ENCODE data around the gene RAPGEFL1. TPM values are rescaled to one million over a fixed set of nuclear protein-coding genes. Genes with fewer than 3 reads are reported as not detected.

RAPGEFL1 gene
- total and polyA plus RNA-seq, 2 donors from 2014 or later = 0.99 to 4.3 TPM

DNA sequence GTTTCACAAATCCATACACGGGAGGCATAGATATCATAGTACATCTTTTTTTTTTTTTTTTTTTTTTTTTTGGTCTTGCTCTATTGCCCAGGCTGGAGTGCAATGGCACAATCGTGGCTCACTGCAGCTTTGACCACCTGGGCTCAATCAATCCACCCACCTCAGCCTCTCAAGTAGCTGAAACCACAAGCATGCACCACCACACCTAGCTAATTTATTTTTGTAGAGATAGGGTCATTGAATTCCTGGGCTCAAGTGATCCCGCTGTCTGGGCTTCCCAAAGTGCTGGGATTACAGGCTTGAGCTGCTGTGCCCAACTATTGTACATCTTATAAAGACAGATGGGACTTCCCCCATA, 3.5 kb upstream of the RAPGEFL1 start:
- H3K27ac ChIP-seq (ENCODE audit: low read depth in 2 of 2, low read length in 2 of 2) = no peak overlapping the region
- no peak overlapping the region for H3K9ac ChIP-seq (ENCODE audit: low read length in 3 of 3)
- no peaks in the 10 kb centered on the region for H3K27me3 ChIP-seq (ENCODE audit: control insufficient read depth, insufficient read depth, low read length)
- peaks cover 0 to 8% (median 0%) of the 10 kb centered on the region in 3 donors for H3K4me1 ChIP-seq (ENCODE audit: control insufficient read depth in 2 of 3, insufficient read depth in 2 of 3, low read depth in 1 of 3, low read length in 3 of 3)
- peaks cover 11 to 35% (median 26%) of the 10 kb centered on the region in 3 donors for H3K36me3 ChIP-seq (ENCODE audit: control insufficient read depth in 2 of 3, insufficient read depth in 3 of 3, low read length in 3 of 3)
- intact Hi-C loops (cut with DNase I) = no loop called here
- H3K4me3 ChIP-seq (ENCODE audit: low read length in 3 of 3) = no peak overlapping the region
- TF ChIP-seq, protein P1, sequence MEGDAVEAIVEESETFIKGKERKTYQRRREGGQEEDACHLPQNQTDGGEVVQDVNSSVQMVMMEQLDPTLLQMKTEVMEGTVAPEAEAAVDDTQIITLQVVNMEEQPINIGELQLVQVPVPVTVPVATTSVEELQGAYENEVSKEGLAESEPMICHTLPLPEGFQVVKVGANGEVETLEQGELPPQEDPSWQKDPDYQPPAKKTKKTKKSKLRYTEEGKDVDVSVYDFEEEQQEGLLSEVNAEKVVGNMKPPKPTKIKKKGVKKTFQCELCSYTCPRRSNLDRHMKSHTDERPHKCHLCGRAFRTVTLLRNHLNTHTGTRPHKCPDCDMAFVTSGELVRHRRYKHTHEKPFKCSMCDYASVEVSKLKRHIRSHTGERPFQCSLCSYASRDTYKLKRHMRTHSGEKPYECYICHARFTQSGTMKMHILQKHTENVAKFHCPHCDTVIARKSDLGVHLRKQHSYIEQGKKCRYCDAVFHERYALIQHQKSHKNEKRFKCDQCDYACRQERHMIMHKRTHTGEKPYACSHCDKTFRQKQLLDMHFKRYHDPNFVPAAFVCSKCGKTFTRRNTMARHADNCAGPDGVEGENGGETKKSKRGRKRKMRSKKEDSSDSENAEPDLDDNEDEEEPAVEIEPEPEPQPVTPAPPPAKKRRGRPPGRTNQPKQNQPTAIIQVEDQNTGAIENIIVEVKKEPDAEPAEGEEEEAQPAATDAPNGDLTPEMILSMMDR (IDR thresholded peaks at IDR 0.05; ENCODE audit: borderline replicate concordance, extremely low read depth, insufficient read depth) = no peak
- FAIRE-seq (no peak), DNase-seq (no peak)
- H3K9me3 ChIP-seq (ENCODE audit: control insufficient read depth in 2 of 3, insufficient read depth in 1 of 3, low read length in 3 of 3) = no peaks in the 10 kb centered on the region

DNA sequence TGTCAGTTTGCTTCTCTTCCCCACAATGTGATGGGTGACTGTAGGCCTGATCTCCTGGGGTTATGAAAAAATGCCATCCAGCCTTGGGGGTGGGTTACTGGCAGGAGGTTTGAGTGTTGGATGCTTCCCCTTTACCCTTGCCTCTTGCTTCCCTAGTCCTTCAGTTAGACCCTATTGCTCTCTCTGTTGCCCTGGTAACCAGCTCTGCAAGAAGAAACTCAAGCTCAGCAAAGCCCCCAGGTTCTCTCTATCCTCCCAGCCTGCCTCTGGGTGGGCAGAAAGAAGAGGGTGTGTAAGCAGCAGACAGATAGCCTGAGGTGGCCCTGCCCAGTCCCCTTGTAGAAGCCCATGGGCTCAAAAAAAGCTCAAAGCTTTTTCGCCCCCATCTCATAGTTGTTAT, 2.8 kb upstream of the RAPGEFL1 start:
- Histone ChIP-seq H3K9ac (ENCODE audit: low read length in 3 of 3) (no peak overlapping the region), H3K9me3 (ENCODE audit: control insufficient read depth in 2 of 3, insufficient read depth in 1 of 3, low read length in 3 of 3) (no peaks in the 10 kb centered on the region), H3K27ac (ENCODE audit: low read depth in 2 of 2, low read length in 2 of 2) (no peak overlapping the region), H3K27me3 (ENCODE audit: control insufficient read depth, insufficient read depth, low read length) (no peaks in the 10 kb centered on the region), H3K36me3 (ENCODE audit: control insufficient read depth in 2 of 3, insufficient read depth in 3 of 3, low read length in 3 of 3) (peaks cover 8 to 28% (median 21%) of the 10 kb centered on the region in 3 donors), H3K4me1 (ENCODE audit: control insufficient read depth in 2 of 3, insufficient read depth in 2 of 3, low read depth in 1 of 3, low read length in 3 of 3) (peaks cover 0 to 8% (median 0%) of the 10 kb centered on the region in 3 donors), H3K4me3 (ENCODE audit: low read length in 3 of 3) (no peak overlapping the region)
- DNase-seq (no peak), FAIRE-seq (no peak)
- intact Hi-C loops (cut with DNase I) = no loop called here
- TF ChIP-seq, protein P1 (IDR thresholded peaks at IDR 0.05; ENCODE audit: borderline replicate concordance, extremely low read depth, insufficient read depth) = no peak

DNA sequence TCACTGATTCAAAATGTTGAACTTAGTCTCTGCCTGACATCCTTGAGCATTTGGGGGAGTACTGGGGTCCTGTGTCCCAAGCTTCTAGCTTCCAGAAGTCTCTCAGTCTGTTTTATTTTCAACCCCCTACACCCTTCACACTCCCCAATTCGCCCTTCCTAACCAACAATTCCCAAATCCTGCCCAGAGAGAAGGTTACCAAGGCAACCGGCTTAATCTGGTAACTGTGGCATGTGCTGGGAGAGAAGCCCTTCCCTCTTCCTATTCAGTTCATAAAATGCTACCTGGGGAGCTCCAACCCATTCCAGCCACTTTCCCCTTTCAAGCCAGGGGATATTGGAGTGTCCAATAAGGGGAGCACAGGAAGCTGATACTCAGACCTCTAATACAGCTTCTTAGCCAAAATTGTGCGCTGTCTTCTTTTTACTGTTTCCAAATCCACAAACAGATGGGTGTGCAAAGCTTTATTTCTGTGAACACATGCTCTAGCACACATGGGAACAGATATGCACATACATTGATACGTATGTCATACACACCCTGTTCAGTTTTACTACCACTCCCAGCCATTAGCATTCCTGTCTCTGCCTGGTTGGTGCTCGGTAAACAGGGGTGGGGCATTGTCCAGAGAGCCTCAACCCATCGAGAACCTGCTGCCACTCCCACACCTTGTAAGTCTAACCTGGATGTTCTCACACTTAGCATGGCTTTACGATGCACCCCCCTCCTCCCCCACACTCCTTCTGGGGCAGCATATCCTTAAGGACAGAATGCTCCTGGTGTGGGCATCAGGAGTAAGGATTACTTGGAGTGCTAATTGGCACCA, 1.1 kb upstream of the RAPGEFL1 start:
- Histone ChIP-seq H3K36me3 (ENCODE audit: control insufficient read depth in 2 of 3, insufficient read depth in 3 of 3, low read length in 3 of 3) (peaks cover 4 to 19% (median 9%) of the 10 kb centered on the region in 3 donors), H3K4me3 (ENCODE audit: low read length in 3 of 3) (no peak overlapping the region), H3K9me3 (ENCODE audit: control insufficient read depth in 2 of 3, insufficient read depth in 1 of 3, low read length in 3 of 3) (no peaks in the 10 kb centered on the region), H3K27ac (ENCODE audit: low read depth in 2 of 2, low read length in 2 of 2) (peak overlapping the region in 1 of 2 donors; percentile 60), H3K27me3 (ENCODE audit: control insufficient read depth, insufficient read depth, low read length) (no peaks in the 10 kb centered on the region), H3K4me1 (ENCODE audit: control insufficient read depth in 2 of 3, insufficient read depth in 2 of 3, low read depth in 1 of 3, low read length in 3 of 3) (peaks cover 0 to 8% (median 0%) of the 10 kb centered on the region in 3 donors), H3K9ac (ENCODE audit: low read length in 3 of 3) (peak overlapping the region in 1 of 3 donors; percentile 13)
- no peak for FAIRE-seq
- intact Hi-C loops (cut with DNase I) = no loop called here
- DNase-seq = no peak
- TF ChIP-seq, protein P1 (IDR thresholded peaks at IDR 0.05; ENCODE audit: borderline replicate concordance, extremely low read depth, insufficient read depth) = no peak
